Panc1 (cell line): ENCODE results near the gene ZNF333.
"Not testable (repeated sequence)": the region's sequence is repeated elsewhere in the genome, so short reads cannot be mapped to it uniquely, and the experiment has no call there.

ENCODE experiments used
- CTCF ChIP-seq: fragments of 450-650 bp; IDR thresholded peaks from 2 replicates; pipeline ENCODE4 v1.5.1; 2017; ENCODE audit warnings: mild to moderate bottlenecking
- REST ChIP-seq, 2 experiments: IDR thresholded peaks; 2 replicates each; pipeline ENCODE4 v1.6.1; 2011 to 2012; ENCODE audit warnings: low read depth in 2 of 2, control low read depth in 1 of 2, low read length in 1 of 2, mild to moderate bottlenecking in 1 of 2, moderate library complexity in 1 of 2; ENCODE audit not compliant: insufficient read depth in 1 of 2

GRCh38 chr19:14777645-14778044 lies 87.8 kb downstream of the ZNF333 start:
- TF ChIP-seq CTCF; REST (IDR thresholded peaks at IDR 0.05; ENCODE audit: insufficient read depth in 1 of 2, low read depth in 2 of 2, low read length in 1 of 2): not testable (repeated sequence)
